Measurements from ENCODE around the gene MAGEA9. TPM values are rescaled to one million over a fixed set of nuclear protein-coding genes. Genes with fewer than 3 reads are reported as not detected.

MAGEA9 gene
- total RNA-seq, 4 donors from 2014 or later: not detected

DNA sequence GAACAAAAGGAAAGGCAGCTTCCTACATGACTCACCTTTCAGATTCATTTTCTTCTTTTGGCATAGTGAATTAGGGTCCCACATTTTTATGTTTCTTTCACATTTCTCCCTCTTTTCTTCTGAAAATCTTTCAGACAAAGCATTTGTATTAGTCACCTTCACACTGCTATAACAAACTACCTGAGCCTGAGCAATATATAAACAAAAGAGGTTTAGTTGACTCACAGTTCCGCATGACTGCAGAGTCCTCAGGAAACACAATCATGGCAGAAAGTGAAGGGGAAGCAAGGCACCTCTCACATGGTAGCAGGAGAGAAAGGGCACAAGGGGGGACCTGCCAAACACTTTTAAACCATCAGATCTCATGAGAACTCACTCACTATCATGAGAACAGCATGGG, 36.9 kb downstream of the MAGEA9 start:
- DNase-seq (ENCODE audit: low spot score in 2 of 2): no peak
- Histone ChIP-seq H3K4me3 (no peak overlapping the region), H3K36me3 (no peaks in the 10 kb centered on the region), H3K9me3 (no peaks in the 10 kb centered on the region), H3K27me3 (no peaks in the 10 kb centered on the region), H3K27ac (no peak overlapping the region), H3K4me1 (no peaks in the 10 kb centered on the region)
- 73 to 82% methylated on average over 1 of the region's 1 CpG for WGBS, 2 donors
- TF ChIP-seq EP300 (IDR thresholded peaks at IDR 0.05) (no peak), POLR2A (IDR thresholded peaks at IDR 0.05) (no peak)
- TF ChIP-seq, protein P1, sequence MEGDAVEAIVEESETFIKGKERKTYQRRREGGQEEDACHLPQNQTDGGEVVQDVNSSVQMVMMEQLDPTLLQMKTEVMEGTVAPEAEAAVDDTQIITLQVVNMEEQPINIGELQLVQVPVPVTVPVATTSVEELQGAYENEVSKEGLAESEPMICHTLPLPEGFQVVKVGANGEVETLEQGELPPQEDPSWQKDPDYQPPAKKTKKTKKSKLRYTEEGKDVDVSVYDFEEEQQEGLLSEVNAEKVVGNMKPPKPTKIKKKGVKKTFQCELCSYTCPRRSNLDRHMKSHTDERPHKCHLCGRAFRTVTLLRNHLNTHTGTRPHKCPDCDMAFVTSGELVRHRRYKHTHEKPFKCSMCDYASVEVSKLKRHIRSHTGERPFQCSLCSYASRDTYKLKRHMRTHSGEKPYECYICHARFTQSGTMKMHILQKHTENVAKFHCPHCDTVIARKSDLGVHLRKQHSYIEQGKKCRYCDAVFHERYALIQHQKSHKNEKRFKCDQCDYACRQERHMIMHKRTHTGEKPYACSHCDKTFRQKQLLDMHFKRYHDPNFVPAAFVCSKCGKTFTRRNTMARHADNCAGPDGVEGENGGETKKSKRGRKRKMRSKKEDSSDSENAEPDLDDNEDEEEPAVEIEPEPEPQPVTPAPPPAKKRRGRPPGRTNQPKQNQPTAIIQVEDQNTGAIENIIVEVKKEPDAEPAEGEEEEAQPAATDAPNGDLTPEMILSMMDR (IDR thresholded peaks at IDR 0.05): no peak

DNA sequence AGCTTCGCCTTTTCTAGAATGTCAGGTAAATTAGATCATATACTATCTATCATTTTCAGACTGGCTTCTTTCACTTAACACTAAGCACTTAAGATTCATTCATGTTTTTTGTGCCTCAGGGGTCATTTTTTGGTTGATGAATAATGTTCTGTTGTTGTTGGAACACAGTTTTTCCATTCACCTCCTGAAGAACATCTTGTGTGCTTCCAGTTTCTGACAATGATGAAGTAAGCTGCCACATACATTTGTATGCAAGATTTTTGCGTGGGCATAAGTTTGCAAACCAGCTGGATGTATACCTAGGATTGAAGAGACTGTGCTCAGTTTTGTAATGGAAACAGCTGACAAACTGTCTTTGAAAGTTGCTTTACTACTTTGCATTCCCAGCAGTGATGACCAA, 37.6 kb downstream of the MAGEA9 start:
- no peaks in the 10 kb centered on the region for H3K9me3 ChIP-seq
- TF ChIP-seq EP300 (IDR thresholded peaks at IDR 0.05) (no peak), POLR2A (IDR thresholded peaks at IDR 0.05) (no peak)
- TF ChIP-seq, protein P1 (IDR thresholded peaks at IDR 0.05): no peak
- H3K27ac ChIP-seq: no peak overlapping the region
- H3K4me3 ChIP-seq: no peak overlapping the region
- no peaks in the 10 kb centered on the region for H3K4me1 ChIP-seq
- no peak for DNase-seq (ENCODE audit: low spot score in 2 of 2)
- no peaks in the 10 kb centered on the region for H3K36me3 ChIP-seq
- H3K27me3 ChIP-seq: no peaks in the 10 kb centered on the region
- WGBS, 2 donors: 58 to 61% methylated on average over 2 of the region's 2 CpGs

DNA sequence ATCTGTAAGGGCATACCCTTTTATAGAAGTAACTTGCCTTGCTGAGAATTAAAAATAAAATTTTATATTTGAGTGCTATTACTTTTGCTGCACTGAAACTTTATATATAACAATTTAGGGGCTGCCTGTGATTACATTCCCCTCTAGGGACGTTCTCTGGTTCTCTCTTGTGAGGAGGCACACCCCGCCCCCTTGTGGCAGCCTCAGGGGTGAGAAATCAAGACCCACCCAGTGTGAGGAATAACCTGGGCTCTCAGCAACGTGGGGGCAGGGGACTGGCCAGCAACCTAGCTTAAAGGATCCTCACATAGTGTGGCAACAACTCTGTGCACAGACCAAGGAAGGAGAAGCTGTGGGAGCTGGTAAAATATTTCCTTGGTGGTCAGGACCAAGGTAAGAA, 43.7 kb downstream of the MAGEA9 start:
- H3K36me3 ChIP-seq: no peaks in the 10 kb centered on the region
- WGBS, 2 donors: 0 to 18% methylated on average over 3 of the region's 3 CpGs
- H3K4me1 ChIP-seq: no peaks in the 10 kb centered on the region
- H3K9me3 ChIP-seq: no peaks in the 10 kb centered on the region
- H3K27ac ChIP-seq: no peak overlapping the region
- no peak for DNase-seq (ENCODE audit: low spot score in 2 of 2)
- H3K27me3 ChIP-seq: peaks cover 0 to 4% of the 10 kb centered on the region in 2 donors
- no peak overlapping the region for H3K4me3 ChIP-seq
- no peak for TF ChIP-seq POLR2A (IDR thresholded peaks at IDR 0.05)
- TF ChIP-seq, protein P1 (IDR thresholded peaks at IDR 0.05): no peak
- no peak for TF ChIP-seq EP300 (IDR thresholded peaks at IDR 0.05)

DNA sequence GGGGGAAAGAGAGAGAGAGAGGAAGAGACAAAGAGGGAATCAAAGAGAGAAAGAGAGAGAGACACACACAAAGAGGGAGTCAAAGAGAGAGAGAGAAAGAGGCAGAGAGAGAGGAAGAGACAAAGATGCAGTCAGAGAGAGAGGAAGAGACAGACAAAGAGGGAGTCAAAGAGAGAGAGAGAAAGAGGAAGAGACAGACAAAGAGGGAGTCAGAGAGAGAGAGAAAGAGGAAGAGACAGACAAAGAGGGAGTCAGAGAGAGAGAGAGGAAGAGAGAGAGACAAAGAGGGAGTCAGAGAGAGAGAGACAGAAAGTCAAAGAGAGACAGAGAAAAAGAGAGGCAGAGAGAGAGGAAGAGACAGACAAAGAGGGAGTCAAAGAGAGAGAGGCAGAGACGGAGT, 45.5 kb downstream of the MAGEA9 start:
- no peaks in the 10 kb centered on the region for H3K9me3 ChIP-seq
- TF ChIP-seq, protein P1 (IDR thresholded peaks at IDR 0.05): no peak
- TF ChIP-seq POLR2A (IDR thresholded peaks at IDR 0.05) (no peak), EP300 (IDR thresholded peaks at IDR 0.05) (no peak)
- DNase-seq (ENCODE audit: low spot score in 2 of 2): no peak
- H3K27ac ChIP-seq: no peak overlapping the region
- 53 to 91% methylated on average over 1 of the region's 1 CpG for WGBS, 2 donors
- no peak overlapping the region for H3K4me3 ChIP-seq
- no peaks in the 10 kb centered on the region for H3K4me1 ChIP-seq
- H3K36me3 ChIP-seq: no peaks in the 10 kb centered on the region
- peaks cover 0 to 4% of the 10 kb centered on the region in 2 donors for H3K27me3 ChIP-seq

DNA sequence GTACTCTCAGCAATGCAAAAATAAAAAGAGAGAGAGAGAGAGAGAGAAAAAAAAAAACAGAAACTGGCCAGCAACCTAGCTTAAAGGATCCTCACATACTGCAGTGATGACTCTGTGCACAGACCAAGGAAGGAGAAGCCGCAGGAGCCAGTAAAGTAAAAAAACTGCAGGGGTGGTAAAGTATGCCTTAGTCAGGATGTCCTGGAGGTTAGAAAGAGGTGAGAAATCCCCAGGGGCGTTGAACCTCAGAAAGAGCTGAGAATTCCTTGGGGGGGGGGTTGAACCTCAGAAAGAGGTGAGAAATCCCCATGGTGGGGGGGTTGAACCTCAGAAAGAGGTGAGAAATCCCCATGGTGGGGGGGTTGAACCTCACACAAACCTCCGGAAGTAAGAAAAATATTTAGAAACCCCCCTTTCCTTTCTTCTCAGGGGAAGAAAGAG, 48.0 kb downstream of the MAGEA9 start:
- H3K27me3 ChIP-seq: peaks cover 0 to 4% of the 10 kb centered on the region in 2 donors
- H3K4me3 ChIP-seq: peak overlapping the region in 2 of 4 donors; percentile 11 to 39
- no peak for DNase-seq (ENCODE audit: low spot score in 2 of 2)
- H3K27ac ChIP-seq: no peak overlapping the region
- H3K4me1 ChIP-seq: no peaks in the 10 kb centered on the region
- TF ChIP-seq POLR2A (IDR thresholded peaks at IDR 0.05) (no peak), EP300 (IDR thresholded peaks at IDR 0.05) (no peak)
- TF ChIP-seq, protein P1 (IDR thresholded peaks at IDR 0.05): no peak
- WGBS, 2 donors: 38% methylated on average over 3 of the region's 3 CpGs
- H3K36me3 ChIP-seq: no peaks in the 10 kb centered on the region
- no peaks in the 10 kb centered on the region for H3K9me3 ChIP-seq

Measured in tibial nerve (tissue), 4 donors.